EL (cell line): ENCODE results near the gene PNLIPRP3.
"Not testable (repeated sequence)": the region's sequence is repeated elsewhere in the genome, so short reads cannot be mapped to it uniquely, and the experiment has no call there.

ENCODE experiments used
- DNase-seq: peaks from one replicate; pipeline ENCODE4 v3.0.0-alpha.2; 2016

The PNLIPRP3 gene

GRCh38 chr10:116427671-116428070, at the start of gene PNLIPRP3:
Gene PNLIPRP3 (plus strand): TSS chr10:116427847. CDS start chr10:116428013, 166 bp downstream.
- no peak for DNase-seq

GRCh38 chr10:116382290-116382689, 45.4 kb upstream of the PNLIPRP3 start:
- no peak for DNase-seq

- DNase-seq: no peak
Measured at GRCh38 chr10:116385311-116385710, 42.3 kb upstream of the PNLIPRP3 start.

- peak; percentile 49 for DNase-seq
Measured at GRCh38 chr10:116385994-116386809, 41.4 kb upstream of the PNLIPRP3 start.

- not testable (repeated sequence) for DNase-seq
Measured at GRCh38 chr10:116393246-116393831, 34.3 kb upstream of the PNLIPRP3 start.

GRCh38 chr10:116395223-116395985, 32.2 kb upstream of the PNLIPRP3 start:
- DNase-seq: no peak

- no peak for DNase-seq
Measured at GRCh38 chr10:116398224-116398623, 29.4 kb upstream of the PNLIPRP3 start.

GRCh38 chr10:116402858-116403257, 24.8 kb upstream of the PNLIPRP3 start:
- no peak for DNase-seq

- DNase-seq: peak; percentile 3
Measured at GRCh38 chr10:116403740-116404250, 23.9 kb upstream of the PNLIPRP3 start.

GRCh38 chr10:116408719-116409118, 18.9 kb upstream of the PNLIPRP3 start:
- DNase-seq: no peak

GRCh38 chr10:116410351-116410750, 17.3 kb upstream of the PNLIPRP3 start:
- no peak for DNase-seq

- no peak for DNase-seq
Measured at GRCh38 chr10:116417821-116418220, 9.8 kb upstream of the PNLIPRP3 start.

GRCh38 chr10:116418389-116418788, 9.3 kb upstream of the PNLIPRP3 start:
- DNase-seq: no peak

- no peak for DNase-seq
Measured at GRCh38 chr10:116421815-116422214, 5.8 kb upstream of the PNLIPRP3 start.

GRCh38 chr10:116429288-116429977, 1.8 kb downstream of the PNLIPRP3 start:
- no peak for DNase-seq

GRCh38 chr10:116430288-116430687, 2.6 kb downstream of the PNLIPRP3 start:
- no peak for DNase-seq

GRCh38 chr10:116431598-116431997, 4.0 kb downstream of the PNLIPRP3 start:
- DNase-seq: no peak

- no peak for DNase-seq
Measured at GRCh38 chr10:116437076-116437692, 9.5 kb downstream of the PNLIPRP3 start.

GRCh38 chr10:116440330-116441030, 12.8 kb downstream of the PNLIPRP3 start:
- DNase-seq: no peak

- peak; percentile 30 for DNase-seq
Measured at GRCh38 chr10:116444527-116445142, 17.0 kb downstream of the PNLIPRP3 start.

- DNase-seq: no peak
Measured at GRCh38 chr10:116450861-116451260, 23.2 kb downstream of the PNLIPRP3 start.
